ENCODE results near the gene VGLL4.

VGLL4 gene

GRCh38 chr3:11558918-11559815 is 84.5 kb downstream of the VGLL4 start:
- no peaks in the 10 kb centered on the region for H3K27me3 ChIP-seq
- no peaks in the 10 kb centered on the region for H3K4me1 ChIP-seq
- no peaks in the 10 kb centered on the region for H3K9me3 ChIP-seq
- no peak for TF ChIP-seq CTCF (IDR thresholded peaks at IDR 0.05; ENCODE audit: low read depth, low read length)
- peaks cover 2% of the 10 kb centered on the region; the same call in 1 of the 2 replicates for H3K36me3 ChIP-seq
- DNase-seq = no peak
- H3K4me3 ChIP-seq (ENCODE audit: low read depth, low read length) = no peak overlapping the region

GRCh38 chr3:11558411-11558903 is 85.3 kb downstream of the VGLL4 start:
- DNase-seq = no peak
- Histone ChIP-seq H3K27me3 (no peaks in the 10 kb centered on the region), H3K4me3 (ENCODE audit: low read depth, low read length) (no peak overlapping the region), H3K9me3 (no peaks in the 10 kb centered on the region), H3K4me1 (no peaks in the 10 kb centered on the region), H3K36me3 (peaks cover 2% of the 10 kb centered on the region; the same call in 1 of the 2 replicates)
- TF ChIP-seq CTCF (IDR thresholded peaks at IDR 0.05; ENCODE audit: low read depth, low read length) = no peak

- no peaks in the 10 kb centered on the region for H3K4me1 ChIP-seq
Measured at GRCh38 chr3:11558002-11558401, 85.7 kb downstream of the VGLL4 start.

GRCh38 chr3:11556851-11557644 is 86.7 kb downstream of the VGLL4 start:
- TF ChIP-seq CTCF (IDR thresholded peaks at IDR 0.05; ENCODE audit: low read depth, low read length) = no peak
- peak; percentile 67 for DNase-seq
- Histone ChIP-seq H3K4me3 (ENCODE audit: low read depth, low read length) (no peak overlapping the region), H3K36me3 (peaks cover 2% of the 10 kb centered on the region; the same call in 1 of the 2 replicates), H3K4me1 (no peaks in the 10 kb centered on the region), H3K9me3 (no peaks in the 10 kb centered on the region), H3K27me3 (no peaks in the 10 kb centered on the region)

More at GRCh38 chr3:11558002-11558401, 85.7 kb downstream of the VGLL4 start:
- Histone ChIP-seq H3K4me3 (ENCODE audit: low read depth, low read length) (no peak overlapping the region), H3K36me3 (peaks cover 2% of the 10 kb centered on the region; the same call in 1 of the 2 replicates), H3K27me3 (no peaks in the 10 kb centered on the region), H3K9me3 (no peaks in the 10 kb centered on the region)
- TF ChIP-seq CTCF (IDR thresholded peaks at IDR 0.05; ENCODE audit: low read depth, low read length) = no peak
- DNase-seq = no peak

GRCh38 chr3:11555881-11556633 is 87.7 kb downstream of the VGLL4 start:
- Histone ChIP-seq H3K36me3 (peaks cover 2% of the 10 kb centered on the region; the same call in 1 of the 2 replicates), H3K4me3 (ENCODE audit: low read depth, low read length) (no peak overlapping the region), H3K4me1 (no peaks in the 10 kb centered on the region), H3K27me3 (no peaks in the 10 kb centered on the region), H3K9me3 (no peaks in the 10 kb centered on the region)
- no peak for TF ChIP-seq CTCF (IDR thresholded peaks at IDR 0.05; ENCODE audit: low read depth, low read length)
- DNase-seq = no peak

Measured in BE2C (cell line).